Astrocyte of the cerebellum (primary cell): ENCODE measurements around the gene ANKRD49.

ENCODE experiments used
- DNase-seq: peaks from one replicate; pipeline ENCODE4 v3.0.0-alpha.2; 2011; ENCODE audit warnings: low read depth
- H3K4me3 ChIP-seq: 2 replicates; pipeline ENCODE4 v1.5.1; 2011; ENCODE audit warnings: mild to moderate bottlenecking, low read depth, low read length, moderate library complexity
- in situ Hi-C: cut with HindIII; loops from 2 replicates; pipeline ENCODE4 v1.10.0; 2017; ENCODE audit warnings: low sequenced_read_pairs
- TF ChIP-seq, protein P1 (sequence below): IDR thresholded peaks from 2 replicates; pipeline ENCODE4 v1.5.1; 2012; ENCODE audit warnings: low read length, low read depth, moderate library complexity, mild to moderate bottlenecking; ENCODE audit errors: missing control alignments

The ANKRD49 gene

DNA sequence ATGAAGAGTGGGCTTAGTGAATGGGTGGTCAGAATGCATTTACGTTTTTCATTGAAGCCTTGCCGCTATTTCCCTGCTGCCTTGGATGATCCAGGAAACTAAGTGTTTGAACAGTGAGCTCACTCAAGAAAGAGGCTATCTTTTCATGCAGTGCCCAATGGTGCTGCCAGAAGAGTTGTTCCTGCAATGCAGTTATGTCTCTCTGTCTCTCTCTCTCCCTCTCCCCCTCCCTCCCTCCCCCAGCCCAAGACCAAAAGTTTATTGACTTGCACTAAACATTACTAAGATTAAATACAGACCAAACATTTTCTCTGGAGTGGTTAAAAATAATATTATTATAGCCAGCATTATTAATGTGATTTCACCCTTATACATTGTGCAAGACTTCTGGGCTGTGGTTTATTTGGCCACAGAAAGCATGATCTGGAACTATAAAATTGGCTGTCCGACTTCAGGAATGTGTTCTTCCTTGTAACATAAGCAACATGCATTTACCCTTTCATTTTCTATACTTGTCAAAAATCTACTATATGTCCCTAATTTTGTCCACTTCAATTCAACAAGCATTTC lies 43.3 kb downstream of the ANKRD49 start:
- DNase-seq, result peak; percentile 39
- in situ Hi-C loops, result no loop called here
- TF ChIP-seq, protein P1, sequence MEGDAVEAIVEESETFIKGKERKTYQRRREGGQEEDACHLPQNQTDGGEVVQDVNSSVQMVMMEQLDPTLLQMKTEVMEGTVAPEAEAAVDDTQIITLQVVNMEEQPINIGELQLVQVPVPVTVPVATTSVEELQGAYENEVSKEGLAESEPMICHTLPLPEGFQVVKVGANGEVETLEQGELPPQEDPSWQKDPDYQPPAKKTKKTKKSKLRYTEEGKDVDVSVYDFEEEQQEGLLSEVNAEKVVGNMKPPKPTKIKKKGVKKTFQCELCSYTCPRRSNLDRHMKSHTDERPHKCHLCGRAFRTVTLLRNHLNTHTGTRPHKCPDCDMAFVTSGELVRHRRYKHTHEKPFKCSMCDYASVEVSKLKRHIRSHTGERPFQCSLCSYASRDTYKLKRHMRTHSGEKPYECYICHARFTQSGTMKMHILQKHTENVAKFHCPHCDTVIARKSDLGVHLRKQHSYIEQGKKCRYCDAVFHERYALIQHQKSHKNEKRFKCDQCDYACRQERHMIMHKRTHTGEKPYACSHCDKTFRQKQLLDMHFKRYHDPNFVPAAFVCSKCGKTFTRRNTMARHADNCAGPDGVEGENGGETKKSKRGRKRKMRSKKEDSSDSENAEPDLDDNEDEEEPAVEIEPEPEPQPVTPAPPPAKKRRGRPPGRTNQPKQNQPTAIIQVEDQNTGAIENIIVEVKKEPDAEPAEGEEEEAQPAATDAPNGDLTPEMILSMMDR, result no peak
- no peak overlapping the region for H3K4me3 ChIP-seq

- TF ChIP-seq, protein P1, result no peak
- H3K4me3 ChIP-seq, result no peak overlapping the region
- in situ Hi-C loops, result no loop called here
- DNase-seq, result no peak
These were observed 45.6 kb downstream of the ANKRD49 start for GRCh38 chr11:94539420-94539819.

DNA sequence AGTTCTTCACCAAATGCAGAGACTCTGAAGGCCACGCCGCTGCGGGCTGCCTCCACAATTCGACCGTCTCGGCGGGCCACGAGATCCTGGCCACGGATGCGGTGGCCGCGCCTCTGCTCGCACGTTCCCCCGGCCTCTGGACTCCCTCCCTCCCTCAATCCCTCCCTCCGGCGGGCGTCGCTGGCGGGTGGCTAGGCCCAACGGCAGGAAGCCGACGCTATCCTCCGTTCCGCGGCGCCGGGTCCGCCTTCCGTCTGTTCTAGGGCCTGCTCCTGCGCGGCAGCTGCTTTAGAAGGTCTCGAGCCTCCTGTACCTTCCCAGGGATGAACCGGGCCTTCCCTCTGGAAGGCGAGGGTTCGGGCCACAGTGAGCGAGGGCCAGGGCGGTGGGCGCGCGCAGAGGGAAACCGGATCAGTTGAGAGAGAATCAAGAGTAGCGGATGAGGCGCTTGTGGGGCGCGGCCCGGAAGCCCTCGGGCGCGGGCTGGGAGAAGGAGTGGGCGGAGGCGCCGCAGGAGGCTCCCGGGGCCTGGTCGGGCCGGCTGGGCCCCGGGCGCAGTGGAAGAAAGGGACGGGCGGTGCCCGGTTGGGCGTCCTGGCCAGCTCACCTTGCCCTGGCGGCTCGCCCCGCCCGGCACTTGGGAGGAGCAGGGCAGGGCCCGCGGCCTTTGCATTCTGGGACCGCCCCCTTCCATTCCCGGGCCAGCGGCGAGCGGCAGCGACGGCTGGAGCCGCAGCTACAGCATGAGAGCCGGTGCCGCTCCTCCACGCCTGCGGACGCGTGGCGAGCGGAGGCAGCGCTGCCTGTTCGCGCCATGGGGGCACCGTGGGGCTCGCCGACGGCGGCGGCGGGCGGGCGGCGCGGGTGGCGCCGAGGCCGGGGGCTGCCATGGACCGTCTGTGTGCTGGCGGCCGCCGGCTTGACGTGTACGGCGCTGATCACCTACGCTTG lies 50.2 kb downstream of the ANKRD49 start, which contains the start of gene FUT4:
TSS of gene FUT4 (plus strand) at position 227 of the 951 bp plus-strand sequence. CDS start at position 440, 213 bp downstream.
- in situ Hi-C loops, result no loop called here
- TF ChIP-seq, protein P1, result no peak
- H3K4me3 ChIP-seq, result peak within 1 kb of the TSS; percentile 47

GRCh38 chr11:94544646-94545263 lies 51.0 kb downstream of the ANKRD49 start:
- DNase-seq, result no peak
- H3K4me3 ChIP-seq, result peak overlapping the region; percentile 47
- TF ChIP-seq, protein P1, result no peak
- in situ Hi-C loops, result no loop called here

More for the DNA sequence above, 50.2 kb downstream of the ANKRD49 start, which contains the start of gene FUT4:
- no peak for DNase-seq

GRCh38 chr11:94545264-94546161 lies 51.7 kb downstream of the ANKRD49 start:
- H3K4me3 ChIP-seq, result peak overlapping the region; percentile 47
- TF ChIP-seq, protein P1, result no peak
- in situ Hi-C loops, result no loop called here
- DNase-seq, result no peak

DNA sequence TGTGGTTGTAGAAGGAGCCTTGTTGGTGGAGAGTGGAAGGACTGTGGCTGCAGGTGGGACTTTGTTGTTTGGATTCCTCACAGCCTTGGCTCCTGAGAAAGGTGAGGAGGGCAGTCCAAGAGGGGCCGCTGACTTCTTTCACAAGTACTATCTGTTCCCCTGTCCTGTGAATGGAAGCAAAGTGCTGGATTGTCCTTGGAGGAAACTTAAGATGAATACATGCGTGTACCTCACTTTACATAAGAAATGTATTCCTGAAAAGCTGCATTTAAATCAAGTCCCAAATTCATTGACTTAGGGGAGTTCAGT lies 52.3 kb downstream of the ANKRD49 start:
- TF ChIP-seq, protein P1, result no peak
- no peak for DNase-seq
- H3K4me3 ChIP-seq, result peak overlapping the region; percentile 47
- in situ Hi-C loops, result no loop called here
